RKO (cell line): ENCODE results near the gene FZD10.
A peak's percentile ranks its signal among the peaks of the same experiment; 100 is the strongest.

ENCODE experiments used
- DNase-seq: peaks from one replicate; pipeline ENCODE4 v3.0.0-alpha.2; 2016; ENCODE audit warnings: low spot score

The FZD10 gene

DNA sequence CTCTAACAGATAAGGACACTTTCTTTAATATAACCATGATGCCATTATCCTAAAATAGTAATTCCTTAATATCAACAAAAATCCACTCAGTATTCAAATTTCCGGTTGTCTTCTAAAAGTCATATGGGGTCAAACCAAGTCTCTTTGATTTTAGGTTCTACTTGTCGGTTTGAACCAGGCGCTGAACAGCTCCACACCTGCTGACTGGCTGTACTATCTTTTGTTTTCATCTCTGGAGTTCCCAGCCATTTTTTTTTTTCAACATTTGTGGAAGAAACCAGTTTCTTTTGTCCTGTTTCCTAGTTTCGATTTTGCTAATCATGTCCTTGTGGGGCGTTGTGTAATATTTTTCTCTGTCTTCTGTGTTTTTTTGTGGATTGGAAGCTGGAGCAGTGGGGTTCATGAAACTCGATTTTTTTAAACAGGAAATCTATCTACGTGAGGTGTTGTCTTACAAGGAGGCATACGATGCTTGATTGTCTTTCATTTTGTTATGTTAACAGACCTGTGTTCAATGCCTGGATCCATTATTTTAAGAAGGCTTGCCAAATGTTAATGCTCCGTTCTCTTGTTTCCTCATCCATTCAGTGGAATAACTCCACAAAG is 50.2 kb downstream of the FZD10 start:
- no peak for DNase-seq

DNA sequence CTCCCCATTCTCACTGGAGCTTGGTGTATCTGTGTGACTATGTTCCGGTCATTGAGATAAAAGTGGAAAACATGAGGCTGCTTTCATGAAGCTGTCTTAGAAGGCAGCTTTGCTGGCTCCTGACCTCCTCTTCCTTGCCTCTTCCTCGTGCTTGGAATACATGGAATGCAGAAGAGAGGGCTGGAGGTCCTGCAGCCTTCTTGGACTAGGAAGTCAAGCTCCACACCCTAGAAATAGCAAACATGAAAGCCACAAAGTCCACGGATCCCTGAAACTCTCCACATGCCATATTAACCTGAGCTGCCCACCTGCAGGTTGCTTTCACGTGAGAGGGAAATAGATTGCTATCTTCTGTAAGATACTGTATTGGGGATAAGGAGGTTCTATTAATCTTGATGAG is 51.0 kb downstream of the FZD10 start:
- no peak for DNase-seq

DNA sequence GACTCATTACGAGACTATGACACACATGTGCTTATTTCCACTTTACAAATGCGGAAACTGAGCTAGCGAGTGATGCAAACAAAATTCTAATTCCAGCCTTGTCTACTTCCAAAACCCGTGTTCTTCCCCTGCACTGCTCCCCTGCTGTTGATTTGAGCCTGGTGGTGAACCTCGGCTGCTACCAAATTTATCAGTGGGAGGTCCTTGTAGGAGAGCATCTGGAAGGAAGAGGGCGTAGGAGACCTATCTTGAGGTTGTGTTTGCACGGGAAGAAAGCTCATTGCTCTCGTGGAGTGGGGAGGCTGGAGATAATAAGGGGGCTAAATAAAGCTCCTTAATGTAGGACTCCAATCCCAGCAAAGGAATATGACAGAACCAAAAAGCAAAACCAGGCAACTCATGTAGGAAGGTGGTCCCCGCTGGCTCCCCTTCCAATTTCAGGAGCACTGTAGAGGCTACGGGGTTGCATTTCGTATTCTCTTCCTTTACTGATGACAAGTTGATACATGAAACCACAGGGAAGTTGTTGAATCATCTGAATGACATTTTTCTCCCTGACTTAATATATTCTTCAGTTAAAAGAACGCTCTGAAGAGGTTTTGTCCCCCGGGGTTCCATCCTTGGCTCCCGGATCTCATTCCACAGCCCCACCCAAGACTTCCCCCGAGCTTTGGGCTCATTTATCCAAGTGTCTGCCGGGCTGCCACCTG is 52.6 kb downstream of the FZD10 start:
- DNase-seq, result peak; percentile 56
